BLaER1 (cell line): ENCODE results near the gene C6orf136.

ENCODE experiments used
- H3K27ac ChIP-seq: shearing (Covaris generic); formaldehyde crosslinking; 2 replicates; pipeline ENCODE4 v1.8.1; 2022
- H3K27me3 ChIP-seq: shearing (Covaris generic); formaldehyde crosslinking; 2 replicates; pipeline ENCODE4 v1.8.1; 2022
- H3K36me3 ChIP-seq: shearing (Covaris generic); formaldehyde crosslinking; 2 replicates; pipeline ENCODE4 v1.8.1; 2022
- H3K4me1 ChIP-seq: shearing (Covaris generic); formaldehyde crosslinking; 2 replicates; pipeline ENCODE4 v1.8.1; 2022
- H3K4me2 ChIP-seq: shearing (Covaris generic); formaldehyde crosslinking; 2 replicates; pipeline ENCODE4 v1.8.1; 2022
- H3K4me3 ChIP-seq: shearing (Covaris generic); formaldehyde crosslinking; 2 replicates; pipeline ENCODE4 v1.8.1; 2022
- H3K9ac ChIP-seq: shearing (Covaris generic); formaldehyde crosslinking; 2 replicates; pipeline ENCODE4 v1.8.1; 2022
- H3K9me3 ChIP-seq: shearing (Covaris generic); formaldehyde crosslinking; 2 replicates; pipeline ENCODE4 v1.8.1; 2022
- H4K20me1 ChIP-seq: shearing (Covaris generic); formaldehyde crosslinking; 2 replicates; pipeline ENCODE4 v1.8.1; 2022
- Cebpa-rat ChIP-seq: shearing (Covaris generic); IDR thresholded peaks from 2 replicates; pipeline ENCODE4 v1.8.1; 2022

The C6orf136 gene

DNA sequence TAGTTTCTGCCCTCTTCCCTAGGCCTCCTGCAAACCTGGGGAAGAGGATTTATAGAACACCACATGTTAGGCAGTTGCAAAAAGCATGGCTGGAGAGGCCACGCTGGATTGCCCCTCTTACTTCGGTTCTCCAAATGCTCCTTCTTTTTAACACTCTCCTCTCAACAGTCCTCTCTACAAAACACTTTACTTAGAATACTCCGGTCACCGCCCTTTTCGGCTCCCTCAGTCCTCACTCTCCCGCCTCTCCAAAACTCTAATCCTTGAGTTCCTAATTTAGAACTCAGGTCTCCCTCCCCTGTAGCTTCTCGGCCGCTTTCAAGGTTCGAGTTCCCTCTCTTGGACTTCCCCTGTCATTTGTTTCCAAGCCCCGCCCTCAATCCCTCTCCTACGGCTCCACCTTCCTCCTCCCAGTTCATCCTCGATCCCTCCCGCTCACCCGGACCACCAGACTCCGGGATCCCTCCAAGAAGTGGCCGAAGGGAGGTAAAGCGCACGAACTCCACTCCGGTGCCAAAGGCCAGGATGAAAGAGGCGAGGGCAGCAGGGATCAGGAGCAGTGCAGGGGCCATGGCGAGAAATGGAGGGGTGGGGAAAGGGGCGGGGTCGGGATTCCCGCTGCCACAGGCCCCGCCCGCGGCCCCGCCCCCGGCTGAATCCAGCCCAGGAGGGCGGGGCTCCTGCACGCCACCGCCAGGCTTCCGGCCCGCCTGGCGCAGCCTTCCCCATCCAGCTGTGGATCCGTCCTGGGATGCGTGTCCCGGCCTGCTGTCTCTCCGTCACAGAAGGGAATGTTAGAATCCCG lies 43.7 kb downstream of the C6orf136 start, which contains the start of gene NRM:
Gene NRM, minus strand, starts transcription at position 582 of the 805 bp plus-strand sequence. Its CDS starts 10 bp downstream, at position 572.
- Histone ChIP-seq H3K27ac (peak within 1 kb of the TSS; percentile 100), H3K4me3 (peak within 1 kb of the TSS; percentile 91), H3K9ac (peak within 1 kb of the TSS; percentile 100), H4K20me1 (peaks cover under 1% of the 10 kb centered on the region; the same call in 1 of the 2 replicates), H3K36me3 (peaks cover 3% of the 10 kb centered on the region; the same call in 1 of the 2 replicates), H3K4me1 (peaks cover 34% of the 10 kb centered on the region), H3K27me3 (no peaks in the 10 kb centered on the region), H3K4me2 (peak within 1 kb of the TSS; percentile 100), H3K9me3 (no peaks in the 10 kb centered on the region)
- no peak for TF ChIP-seq Cebpa-rat

DNA sequence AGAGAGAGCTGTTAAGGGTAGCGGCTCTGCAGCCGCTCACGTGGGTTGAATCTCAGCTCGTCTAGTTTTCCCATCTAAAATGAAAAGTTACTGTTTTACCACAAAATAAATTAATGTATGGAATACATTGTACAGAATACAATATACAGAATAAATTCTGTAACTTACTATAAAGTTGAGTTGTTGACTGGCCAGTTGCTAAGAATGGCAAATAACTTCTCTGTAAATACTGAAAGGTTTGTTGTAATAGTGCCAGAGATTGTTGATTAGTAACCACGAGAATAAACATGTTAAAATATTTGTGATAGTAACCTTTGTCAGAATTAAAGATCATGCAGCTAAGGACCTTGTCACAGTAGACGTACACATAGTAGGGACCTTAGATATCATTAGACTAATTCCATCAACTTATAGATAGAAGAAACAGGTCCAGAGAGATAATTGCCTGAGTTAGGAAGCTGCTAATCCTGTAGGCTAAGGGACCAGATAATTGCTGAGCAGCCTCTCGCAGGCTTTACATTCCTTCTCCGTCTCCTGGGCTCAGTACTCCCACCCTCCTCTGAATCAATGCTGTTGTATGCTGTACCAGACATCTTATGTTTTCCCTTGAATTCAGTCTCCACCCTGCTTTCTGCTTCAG lies 44.4 kb downstream of the C6orf136 start:
- Histone ChIP-seq H3K4me1 (peaks cover 34% of the 10 kb centered on the region), H3K27ac (peak overlapping the region; percentile 100), H3K27me3 (no peaks in the 10 kb centered on the region), H4K20me1 (no peaks in the 10 kb centered on the region), H3K9ac (peak overlapping the region; percentile 100), H3K9me3 (no peaks in the 10 kb centered on the region), H3K36me3 (peaks cover 7% of the 10 kb centered on the region; the same call in 1 of the 2 replicates), H3K4me3 (peak overlapping the region; percentile 91), H3K4me2 (peak overlapping the region; percentile 100)
- no peak for TF ChIP-seq Cebpa-rat

DNA sequence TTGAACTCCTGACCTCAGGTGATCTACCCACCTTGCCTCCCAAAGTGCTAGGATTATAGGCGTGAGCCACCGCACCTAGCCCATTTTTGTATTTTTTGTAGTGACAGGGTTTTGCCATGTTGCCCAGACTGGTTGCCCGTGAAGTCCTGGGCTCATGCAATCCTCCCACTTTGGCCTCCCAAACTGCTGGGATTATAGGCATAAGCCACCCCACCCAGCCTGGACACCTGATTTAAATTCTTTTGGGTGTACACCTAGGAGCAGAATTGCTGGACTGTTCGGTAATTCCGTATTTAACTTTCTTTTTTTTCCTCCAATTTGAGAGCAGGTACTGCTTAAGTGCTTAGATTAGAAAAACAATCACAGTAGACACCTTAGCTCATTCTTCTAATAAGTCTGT lies 49.5 kb downstream of the C6orf136 start:
- no peak overlapping the region for H3K9ac ChIP-seq
- no peaks in the 10 kb centered on the region for H4K20me1 ChIP-seq
- H3K4me1 ChIP-seq, result peaks cover 11% of the 10 kb centered on the region
- peaks cover 49% of the 10 kb centered on the region for H3K36me3 ChIP-seq
- H3K4me2 ChIP-seq, result no peak overlapping the region
- no peaks in the 10 kb centered on the region for H3K27me3 ChIP-seq
- no peaks in the 10 kb centered on the region for H3K9me3 ChIP-seq
- no peak overlapping the region for H3K4me3 ChIP-seq
- no peak overlapping the region for H3K27ac ChIP-seq
- no peak for TF ChIP-seq Cebpa-rat

DNA sequence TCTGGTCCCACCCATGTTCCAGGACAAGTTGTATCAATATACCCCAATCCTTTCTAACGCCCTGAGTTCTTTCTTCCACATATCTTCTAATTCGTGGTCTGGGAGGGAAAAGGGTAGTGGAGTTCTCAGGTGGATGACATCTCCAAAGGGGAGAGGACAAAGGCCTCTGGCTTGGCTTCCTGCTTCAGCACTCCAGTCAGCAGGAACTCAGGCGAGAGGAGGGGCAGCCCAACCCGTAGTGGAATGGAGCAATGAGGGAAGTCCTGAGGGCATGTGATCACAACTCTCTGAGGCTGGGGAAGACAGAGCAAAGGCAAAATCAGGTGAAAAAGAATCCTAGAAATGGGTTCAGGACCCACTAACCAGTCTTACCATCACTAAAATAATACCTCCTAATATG lies 53.4 kb downstream of the C6orf136 start:
- H3K4me1 ChIP-seq, result no peaks in the 10 kb centered on the region
- no peak overlapping the region for H3K4me3 ChIP-seq
- no peak overlapping the region for H3K9ac ChIP-seq
- no peaks in the 10 kb centered on the region for H3K27me3 ChIP-seq
- no peaks in the 10 kb centered on the region for H4K20me1 ChIP-seq
- no peak for TF ChIP-seq Cebpa-rat
- no peak overlapping the region for H3K27ac ChIP-seq
- H3K9me3 ChIP-seq, result no peaks in the 10 kb centered on the region
- no peak overlapping the region for H3K4me2 ChIP-seq
- H3K36me3 ChIP-seq, result peaks cover 88% of the 10 kb centered on the region
